ENCODE data around the gene ZNF692. TPM values are rescaled to one million over a fixed set of nuclear protein-coding genes. Genes with fewer than 3 reads are reported as not detected.

ZNF692 gene
- total RNA-seq, 2 experiments from 2014 or later, result 52.7 to 66.8 TPM

DNA sequence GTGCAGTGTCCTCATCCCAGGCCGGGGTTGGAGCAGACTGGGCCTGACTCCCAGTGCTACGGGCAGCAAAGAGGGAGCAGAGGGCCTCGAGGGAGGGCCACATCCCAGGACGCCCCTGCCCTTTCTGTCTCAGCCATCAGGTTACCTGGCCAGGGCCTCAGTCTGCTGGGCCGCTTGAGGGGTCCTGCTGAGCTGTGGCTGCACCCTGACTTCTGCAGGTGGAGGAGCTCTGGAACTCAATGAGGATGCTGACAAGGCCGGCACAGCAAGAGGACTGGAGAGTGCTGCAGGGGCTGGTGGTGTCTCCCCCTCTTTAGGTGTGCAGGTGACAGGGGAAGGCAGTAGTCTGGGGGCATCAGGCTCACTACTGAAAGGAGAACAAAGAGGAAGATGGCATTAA, 3.3 kb downstream of the ZNF692 start:
- Mint-ChIP-seq H3K27ac (no peak overlapping the region), H3K27me3 (ENCODE audit: low read depth) (no peaks in the 10 kb centered on the region), H3K9me3 (ENCODE audit: insufficient read depth) (no peaks in the 10 kb centered on the region), H3K4me3 (no peak overlapping the region), H3K36me3 (ENCODE audit: low read depth) (peaks cover 37% of the 10 kb centered on the region), H3K4me1 (ENCODE audit: low read depth) (peaks cover 17% of the 10 kb centered on the region)
- CTCF ChIA-PET, result no interaction called here
- POLR2A ChIA-PET, result no interaction called here
- no peak for DNase-seq
- ATAC-seq, result no peak

DNA sequence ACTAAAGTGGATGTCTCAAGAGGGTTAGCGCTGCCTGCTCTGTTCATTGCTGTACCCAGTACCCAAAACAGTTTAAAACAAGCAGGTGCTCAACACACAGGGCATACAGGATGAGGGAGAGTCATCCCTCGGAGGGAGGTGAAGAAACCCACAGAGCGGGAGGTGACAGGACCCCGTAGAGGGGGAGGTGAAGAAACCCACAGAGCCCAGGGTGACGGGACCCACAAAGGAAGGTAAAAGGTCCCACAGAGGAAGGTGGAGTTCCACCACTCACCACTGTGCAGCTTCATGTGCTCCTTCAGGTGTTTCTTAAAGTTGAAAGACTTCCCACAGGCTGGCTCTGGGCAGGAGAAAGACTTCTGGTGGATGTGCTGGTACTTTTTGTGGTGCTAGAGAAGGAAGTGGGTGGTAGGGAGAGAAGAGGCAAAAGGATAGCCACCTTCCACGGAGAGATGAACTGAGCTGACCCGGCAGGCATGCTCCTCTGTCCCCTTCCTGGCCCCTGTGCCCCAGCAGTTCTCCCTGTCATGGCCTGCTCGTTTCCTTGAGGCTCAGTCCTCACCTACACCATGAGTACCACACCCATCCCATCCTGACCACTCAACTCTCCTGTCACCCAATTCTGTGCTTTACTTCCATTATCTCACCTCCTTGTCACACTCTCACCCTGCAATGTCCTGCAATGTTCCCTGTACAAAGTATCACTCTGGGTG, 5.1 kb downstream of the ZNF692 start:
- CTCF ChIA-PET, result interaction anchor here (1.0 to 1.1 kb wide), 3 partner anchors 10 to 27 kb away, joined by 3 to 6 read pairs (median 3); no protein-coding TSS in a partner anchor
- peaks cover 48% of the 10 kb centered on the region for H3K36me3 Mint-ChIP-seq (ENCODE audit: low read depth)
- peak overlapping the region; percentile 59 for H3K4me3 Mint-ChIP-seq
- H3K27me3 Mint-ChIP-seq (ENCODE audit: low read depth), result no peaks in the 10 kb centered on the region
- H3K27ac Mint-ChIP-seq, result no peak overlapping the region
- peaks cover 4% of the 10 kb centered on the region for H3K4me1 Mint-ChIP-seq (ENCODE audit: low read depth)
- POLR2A ChIA-PET, result interaction anchor here (1.4 kb wide), 1 partner anchor 14 kb away, joined by 5 read pairs; no protein-coding TSS in a partner anchor
- ATAC-seq (peak; percentile 48), DNase-seq (peak; percentile 71)
- H3K9me3 Mint-ChIP-seq (ENCODE audit: insufficient read depth), result no peaks in the 10 kb centered on the region

DNA sequence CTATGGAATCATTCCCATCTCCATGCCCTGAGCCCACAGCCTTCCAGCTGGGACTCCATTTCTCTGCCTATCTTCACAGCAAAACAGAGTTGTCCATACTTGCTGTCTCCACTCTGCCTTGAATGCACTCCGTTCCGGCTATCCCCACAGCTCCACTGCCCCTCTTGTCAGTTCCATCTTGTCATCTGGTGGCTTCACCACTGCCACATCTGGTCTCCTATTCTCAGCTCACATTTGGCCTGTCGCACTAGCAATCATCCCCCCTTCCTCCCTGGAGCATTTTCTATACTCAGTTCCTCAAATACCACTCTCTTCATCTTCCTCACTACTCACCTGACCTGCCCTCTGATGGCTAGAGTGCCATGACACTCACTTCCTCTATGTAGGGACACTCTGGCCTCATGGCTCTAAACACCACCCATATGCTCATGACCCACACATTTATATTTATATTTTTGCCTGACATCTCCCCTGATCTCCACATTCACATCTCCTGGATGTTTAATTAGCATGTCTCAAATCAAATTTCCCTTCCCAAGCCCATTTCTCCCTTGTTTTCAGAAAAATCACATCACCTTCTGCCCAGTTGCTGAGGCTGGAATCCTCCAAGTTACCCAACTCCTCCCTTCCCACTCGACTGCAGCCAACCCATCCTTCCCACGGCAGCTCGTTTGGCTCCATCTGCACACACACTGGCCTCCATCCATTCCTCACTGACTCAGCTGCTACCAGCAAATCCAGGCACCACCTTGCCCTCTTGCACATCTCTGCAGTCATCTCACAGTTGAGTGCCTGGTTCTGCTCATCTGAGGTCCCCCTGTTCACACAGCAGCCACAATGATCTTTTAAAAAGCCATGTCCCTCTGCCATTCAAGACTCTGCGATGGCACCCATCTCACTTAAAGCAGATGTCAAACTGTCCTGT, 6.1 kb downstream of the ZNF692 start:
- no peaks in the 10 kb centered on the region for H3K27me3 Mint-ChIP-seq (ENCODE audit: low read depth)
- H3K27ac Mint-ChIP-seq, result no peak overlapping the region
- POLR2A ChIA-PET, result no interaction called here
- CTCF ChIA-PET, result interaction anchor here (1.1 kb wide), 1 partner anchor 9 kb away, joined by 3 read pairs; no protein-coding TSS in a partner anchor
- no peaks in the 10 kb centered on the region for H3K9me3 Mint-ChIP-seq (ENCODE audit: insufficient read depth)
- H3K4me1 Mint-ChIP-seq (ENCODE audit: low read depth), result peaks cover 4% of the 10 kb centered on the region
- peaks cover 50% of the 10 kb centered on the region for H3K36me3 Mint-ChIP-seq (ENCODE audit: low read depth)
- ATAC-seq (no peak), DNase-seq (no peak)
- no peak overlapping the region for H3K4me3 Mint-ChIP-seq

DNA sequence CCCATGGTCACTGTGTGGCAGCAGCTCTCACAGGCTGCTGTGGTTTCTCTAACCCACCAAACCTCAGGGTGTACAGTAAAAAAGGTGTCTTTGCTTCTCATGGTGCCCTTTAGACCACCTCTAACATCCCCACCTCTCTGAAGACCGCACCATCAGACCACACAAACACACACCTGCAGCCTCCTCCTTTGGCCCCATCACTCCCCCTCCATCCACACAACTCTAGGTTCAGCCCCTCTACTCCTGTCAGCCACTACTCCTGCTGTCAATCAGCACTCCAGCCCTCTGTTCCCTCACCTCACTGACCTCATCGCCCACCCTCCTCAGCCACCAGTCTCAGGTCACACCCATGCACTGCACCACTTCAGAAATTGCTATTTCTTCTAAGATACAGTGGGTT, 7.5 kb downstream of the ZNF692 start:
- Mint-ChIP-seq H3K9me3 (ENCODE audit: insufficient read depth) (no peaks in the 10 kb centered on the region), H3K27me3 (ENCODE audit: low read depth) (no peaks in the 10 kb centered on the region), H3K36me3 (ENCODE audit: low read depth) (peaks cover 50% of the 10 kb centered on the region), H3K4me3 (no peak overlapping the region), H3K27ac (no peak overlapping the region), H3K4me1 (ENCODE audit: low read depth) (no peaks in the 10 kb centered on the region)
- DNase-seq (no peak), ATAC-seq (no peak)
- ChIA-PET POLR2A (no interaction called here), CTCF (interaction anchor here (1.6 kb wide), 1 partner anchor 13 kb away, joined by 5 read pairs; the partner anchor contains the start of gene ZNF672)

DNA sequence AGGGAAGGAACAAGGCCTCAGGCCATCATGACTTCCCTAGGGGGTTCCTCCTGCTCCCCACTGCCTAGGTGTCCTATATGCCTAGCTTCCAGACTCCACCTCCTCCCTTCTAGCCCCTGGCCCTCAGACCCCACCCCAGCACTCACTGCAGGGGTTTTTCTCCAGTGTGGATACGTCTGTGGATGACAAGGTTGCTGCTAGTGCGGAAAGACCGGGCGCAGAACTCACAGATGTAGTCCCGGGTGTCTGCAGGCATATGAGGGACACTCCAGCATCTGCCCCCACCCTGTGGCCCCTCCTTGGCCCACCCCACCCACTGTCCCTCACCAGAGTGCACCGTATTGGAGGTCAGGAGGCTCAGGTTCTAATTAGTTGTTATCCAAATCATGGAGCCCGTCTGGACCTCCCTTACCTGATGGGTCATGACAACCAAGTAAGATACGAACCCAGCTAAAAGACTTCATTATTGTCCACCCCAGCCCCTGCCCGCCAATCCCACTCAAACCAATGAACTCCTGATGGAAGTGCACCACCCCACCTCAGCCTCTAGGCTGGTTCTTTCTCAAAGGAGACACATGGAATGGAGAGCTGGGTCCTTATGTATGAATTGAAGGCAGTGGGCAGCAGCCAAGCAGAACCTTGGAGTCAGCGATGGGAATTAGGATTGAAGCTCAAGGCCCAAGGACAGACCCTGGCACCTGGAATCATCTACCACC, 8.2 kb downstream of the ZNF692 start:
- Mint-ChIP-seq H3K36me3 (ENCODE audit: low read depth) (peaks cover 51% of the 10 kb centered on the region), H3K4me1 (ENCODE audit: low read depth) (no peaks in the 10 kb centered on the region), H3K27ac (no peak overlapping the region), H3K9me3 (ENCODE audit: insufficient read depth) (no peaks in the 10 kb centered on the region), H3K4me3 (no peak overlapping the region), H3K27me3 (ENCODE audit: low read depth) (no peaks in the 10 kb centered on the region)
- DNase-seq (no peak), ATAC-seq (no peak)
- POLR2A ChIA-PET, result interaction anchor here (1.5 kb wide), 1 partner anchor 9 kb away, joined by 4 read pairs; the partner anchor contains the start of gene ZNF692
- CTCF ChIA-PET, result interaction anchor here (1.0 to 1.6 kb wide), 2 partner anchors 8 to 12 kb away, joined by 3 to 5 read pairs; partner anchors contain the start of genes ZNF672 and ZNF692

DNA sequence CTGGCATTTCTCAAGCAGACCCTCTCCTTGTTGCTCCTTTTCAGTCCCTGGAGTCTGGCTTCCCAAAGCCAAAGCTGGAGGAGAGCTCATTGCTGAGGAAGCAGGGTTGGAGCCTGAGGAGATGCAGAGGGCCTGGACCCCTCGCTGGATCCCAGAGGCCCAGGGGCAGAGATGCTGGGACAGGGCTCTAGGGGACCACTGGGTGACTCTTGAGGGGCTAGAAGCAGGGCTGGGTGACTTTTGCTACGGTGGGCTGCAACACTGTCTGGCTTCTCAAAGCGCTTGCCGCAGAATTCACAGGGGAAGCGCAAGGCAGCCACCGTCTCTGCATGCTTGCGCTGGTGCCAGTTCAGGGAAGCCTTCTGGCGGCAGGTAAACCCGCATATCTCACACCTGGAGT, 8.8 kb downstream of the ZNF692 start:
- H3K4me1 Mint-ChIP-seq (ENCODE audit: low read depth), result no peaks in the 10 kb centered on the region
- POLR2A ChIA-PET, result interaction anchor here (1.5 kb wide), 1 partner anchor 9 kb away, joined by 4 read pairs; the partner anchor contains the start of gene ZNF692
- peaks cover 48% of the 10 kb centered on the region for H3K36me3 Mint-ChIP-seq (ENCODE audit: low read depth)
- CTCF ChIA-PET, result interaction anchor here (1.0 to 1.6 kb wide), 2 partner anchors 9 to 11 kb away, joined by 3 to 5 read pairs; partner anchors contain the start of genes ZNF672 and ZNF692
- H3K27me3 Mint-ChIP-seq (ENCODE audit: low read depth), result no peaks in the 10 kb centered on the region
- ATAC-seq, result no peak
- no peak for DNase-seq
- H3K9me3 Mint-ChIP-seq (ENCODE audit: insufficient read depth), result no peaks in the 10 kb centered on the region
- no peak overlapping the region for H3K27ac Mint-ChIP-seq
- no peak overlapping the region for H3K4me3 Mint-ChIP-seq

DNA sequence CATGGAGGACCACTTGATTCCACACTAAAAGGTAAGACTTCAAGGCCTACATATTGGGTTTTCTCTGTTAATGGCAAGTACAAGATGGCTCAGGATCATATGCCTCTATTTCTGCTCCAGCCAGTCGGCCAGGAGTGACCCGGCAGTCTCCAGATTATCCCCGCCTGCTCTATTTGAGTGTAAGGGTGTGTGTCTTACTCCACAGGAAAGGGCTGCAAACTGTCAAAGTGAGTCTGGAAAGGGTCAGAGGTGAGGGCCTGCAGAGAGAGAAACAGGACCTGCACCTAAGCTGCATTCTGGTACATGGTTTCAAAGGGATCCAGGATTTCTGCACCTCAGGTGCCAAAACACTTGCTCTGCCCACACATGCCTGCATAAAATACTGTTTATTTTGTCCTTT, 9.2 kb downstream of the ZNF692 start:
- CTCF ChIA-PET, result interaction anchor here (1.0 kb wide), 1 partner anchor 9 kb away, joined by 3 read pairs; the partner anchor contains the start of gene ZNF692
- Mint-ChIP-seq H3K4me3 (no peak overlapping the region), H3K9me3 (ENCODE audit: insufficient read depth) (no peaks in the 10 kb centered on the region), H3K4me1 (ENCODE audit: low read depth) (no peaks in the 10 kb centered on the region), H3K36me3 (ENCODE audit: low read depth) (peaks cover 43% of the 10 kb centered on the region), H3K27me3 (ENCODE audit: low read depth) (no peaks in the 10 kb centered on the region), H3K27ac (no peak overlapping the region)
- no peak for DNase-seq
- no peak for ATAC-seq
- POLR2A ChIA-PET, result interaction anchor here (1.5 kb wide), 1 partner anchor 10 kb away, joined by 4 read pairs; the partner anchor contains the start of gene ZNF692

DNA sequence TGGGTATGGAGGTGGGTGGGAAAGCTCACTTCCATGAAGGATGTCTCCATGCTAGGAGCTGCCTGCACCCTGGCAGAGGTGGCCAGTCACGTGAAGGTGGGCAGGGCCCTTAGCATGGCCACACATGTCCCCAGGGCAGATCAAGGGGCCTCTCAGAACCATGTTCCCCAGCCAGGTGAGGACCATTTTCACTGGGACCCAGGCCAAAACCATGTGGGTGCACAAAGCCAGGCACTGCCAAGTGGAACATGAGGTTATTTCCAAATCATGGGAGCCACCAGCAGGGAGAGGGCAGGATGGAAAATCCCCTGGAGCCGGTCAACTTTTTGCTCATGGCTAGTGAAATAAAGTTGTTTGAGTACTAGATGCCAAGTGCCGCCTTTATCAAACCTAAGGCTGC, 9.7 kb downstream of the ZNF692 start:
- no peaks in the 10 kb centered on the region for H3K27me3 Mint-ChIP-seq (ENCODE audit: low read depth)
- H3K4me1 Mint-ChIP-seq (ENCODE audit: low read depth), result no peaks in the 10 kb centered on the region
- H3K4me3 Mint-ChIP-seq, result no peak overlapping the region
- POLR2A ChIA-PET, result no interaction called here
- no peak for DNase-seq
- peak overlapping the region; percentile 10 for H3K27ac Mint-ChIP-seq
- peaks cover 43% of the 10 kb centered on the region for H3K36me3 Mint-ChIP-seq (ENCODE audit: low read depth)
- no peak for ATAC-seq
- no peaks in the 10 kb centered on the region for H3K9me3 Mint-ChIP-seq (ENCODE audit: insufficient read depth)
- CTCF ChIA-PET, result no interaction called here

DNA sequence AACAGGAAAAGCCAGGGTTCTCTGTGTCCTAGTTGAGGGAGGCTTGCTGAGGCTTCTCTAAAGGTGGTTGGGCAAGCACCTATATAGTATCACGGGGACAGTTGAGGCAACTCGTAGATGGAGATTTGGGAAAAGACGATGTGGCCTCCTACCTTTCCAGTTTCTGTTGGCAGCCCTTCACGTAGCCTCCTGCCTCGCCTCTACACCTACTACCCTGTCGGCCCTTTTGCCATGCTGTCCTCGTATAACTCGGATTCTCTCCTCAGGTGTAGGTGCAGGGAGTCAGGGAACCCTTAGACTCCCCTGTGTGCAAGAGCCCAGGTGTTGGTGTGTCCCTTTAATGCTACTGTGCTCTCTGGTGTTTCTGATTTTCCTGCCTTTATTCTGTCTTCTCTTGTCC, 10.3 kb downstream of the ZNF692 start:
- DNase-seq, result no peak
- ChIA-PET POLR2A (no interaction called here), CTCF (no interaction called here)
- Mint-ChIP-seq H3K36me3 (ENCODE audit: low read depth) (peaks cover 39% of the 10 kb centered on the region), H3K4me3 (no peak overlapping the region), H3K9me3 (ENCODE audit: insufficient read depth) (no peaks in the 10 kb centered on the region), H3K4me1 (ENCODE audit: low read depth) (no peaks in the 10 kb centered on the region), H3K27ac (no peak overlapping the region), H3K27me3 (ENCODE audit: low read depth) (no peaks in the 10 kb centered on the region)
- no peak for ATAC-seq

DNA sequence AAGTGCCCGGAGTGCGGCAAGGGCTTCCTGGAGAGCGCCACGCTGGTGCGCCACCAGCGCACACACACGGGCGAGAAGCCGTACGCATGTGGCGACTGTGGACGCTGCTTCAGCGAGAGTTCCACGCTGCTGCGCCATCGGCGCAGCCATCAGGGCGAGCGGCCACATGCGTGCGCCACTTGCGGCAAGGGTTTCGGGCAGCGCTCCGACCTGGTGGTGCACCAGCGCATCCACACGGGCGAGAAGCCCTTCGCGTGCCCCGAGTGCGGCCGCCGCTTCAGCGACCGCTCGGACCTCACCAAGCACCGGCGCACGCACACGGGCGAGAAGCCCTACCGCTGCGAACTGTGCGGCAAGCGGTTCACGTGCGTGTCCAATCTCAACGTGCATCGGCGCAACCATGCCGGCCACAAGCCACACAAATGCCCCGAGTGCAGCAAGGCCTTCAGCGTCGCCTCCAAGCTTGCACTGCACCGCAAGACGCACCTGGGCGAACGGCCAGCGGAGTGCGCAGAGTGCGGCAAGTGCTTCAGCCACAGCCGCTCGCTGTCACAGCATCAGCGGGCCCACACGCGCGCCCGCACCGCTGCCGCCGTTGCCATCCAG, 10.8 kb downstream of the ZNF692 start:
- H3K4me1 Mint-ChIP-seq (ENCODE audit: low read depth), result no peaks in the 10 kb centered on the region
- H3K27ac Mint-ChIP-seq, result no peak overlapping the region
- no peak for ATAC-seq
- peaks cover 39% of the 10 kb centered on the region for H3K36me3 Mint-ChIP-seq (ENCODE audit: low read depth)
- CTCF ChIA-PET, result no interaction called here
- no peaks in the 10 kb centered on the region for H3K27me3 Mint-ChIP-seq (ENCODE audit: low read depth)
- POLR2A ChIA-PET, result no interaction called here
- H3K4me3 Mint-ChIP-seq, result no peak overlapping the region
- no peak for DNase-seq
- no peaks in the 10 kb centered on the region for H3K9me3 Mint-ChIP-seq (ENCODE audit: insufficient read depth)

Measured in activated CD8-positive, alpha-beta T cell treated with anti-CD3 and anti-CD28 coated beads, Interleukin-2, amount 10 ng/mL, durations not matched to agents 7 days and 5 days (primary cell).